RPMI7951 (cell line): ENCODE measurements around the gene HDAC11. TPM values are rescaled to one million over a fixed set of nuclear protein-coding genes. Genes with fewer than 3 reads are reported as not detected.

Source experiments
- DNase-seq: peaks from one replicate; pipeline ENCODE4 v3.0.0-alpha.2; 2012; ENCODE audit warnings: low read depth
- total RNA-seq: library from RNA; depleted of rRNA; stranded (reverse); fragments of >200 nt; shearing (Covaris generic); gene quantifications from 2 replicates; pipeline ENCODE4 v1.2.3, GENCODE V29; 2014

HDAC11 gene
- total RNA-seq, 1 experiment from 2014 or later = 9.4 TPM

DNA sequence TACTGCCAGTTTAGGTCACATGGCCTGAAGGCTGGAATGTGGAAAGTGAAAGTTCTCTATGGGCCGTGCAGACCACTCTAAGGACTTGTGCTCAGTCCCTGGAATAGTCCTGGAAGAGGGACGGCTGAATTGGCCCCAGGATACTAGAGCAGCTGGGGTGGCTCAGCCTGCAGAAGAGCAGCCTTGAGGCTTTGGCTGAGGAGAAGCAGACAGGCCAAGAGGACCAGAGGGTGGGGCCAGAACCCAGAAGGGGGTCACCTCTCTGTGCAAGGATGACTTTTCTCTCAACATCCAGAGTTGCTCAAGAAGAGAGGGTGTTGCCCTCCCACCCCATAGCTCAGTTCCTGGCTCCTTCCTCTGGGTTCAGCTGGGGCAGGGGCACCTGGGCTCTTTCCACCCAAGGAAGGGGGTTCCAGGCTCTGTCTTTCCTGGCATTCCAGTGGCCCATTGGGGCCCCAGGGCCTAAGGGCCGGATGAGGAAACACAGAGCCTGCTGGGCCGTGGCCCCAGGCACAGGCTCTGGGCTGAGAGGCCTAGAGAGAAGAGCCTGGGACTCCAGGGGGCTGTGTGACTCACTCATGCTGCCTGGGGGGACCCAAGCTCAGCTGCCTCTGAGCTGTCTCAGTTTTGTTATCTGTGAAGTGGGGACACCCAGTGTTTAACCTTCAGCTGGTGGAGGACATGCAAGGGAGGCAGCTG is 60.3 kb downstream of the HDAC11 start:
- DNase-seq = peak; percentile 67

- peak; percentile 62 for DNase-seq
Observed at GRCh38 chr3:13541691-13542090, 61.6 kb downstream of the HDAC11 start.

DNA sequence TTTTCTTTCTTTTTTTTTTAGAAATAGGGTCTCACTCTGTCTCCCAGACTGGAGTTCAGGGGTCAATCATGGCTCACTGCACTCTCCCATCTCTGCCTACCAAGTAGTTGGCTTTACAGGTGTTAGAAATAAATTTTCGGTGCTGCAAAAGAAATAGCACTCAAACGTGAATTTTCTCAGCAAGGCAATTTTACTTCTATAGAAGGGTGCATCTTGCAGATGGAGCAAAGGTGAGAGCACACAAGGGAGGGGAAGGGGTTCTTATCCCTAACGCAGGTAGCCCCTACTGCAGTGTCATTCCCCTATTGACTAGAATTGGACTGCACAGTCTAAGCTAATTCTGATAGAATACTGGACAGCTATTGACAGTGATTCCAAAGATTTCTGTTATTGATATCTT is 62.0 kb downstream of the HDAC11 start:
- no peak for DNase-seq

DNA sequence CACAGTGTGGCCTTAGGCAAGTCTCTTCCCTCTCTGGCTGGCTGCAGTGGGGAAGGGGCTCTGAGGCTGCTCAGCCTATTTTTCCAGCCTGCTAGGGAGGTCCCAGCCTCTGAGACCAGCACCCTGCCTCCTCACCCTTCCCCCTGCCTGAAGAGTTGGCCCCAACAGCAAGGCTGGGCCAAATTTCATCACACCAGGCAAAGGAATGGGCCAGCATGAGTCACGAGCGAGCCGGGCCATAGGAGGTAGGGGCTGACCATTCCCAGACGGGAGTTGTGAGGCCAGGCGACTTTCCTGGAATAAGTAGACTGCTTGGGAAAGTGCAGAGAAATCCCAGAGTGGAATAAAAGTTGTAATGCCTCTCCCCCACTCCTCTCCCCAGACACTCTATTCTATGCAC is 63.1 kb downstream of the HDAC11 start:
- DNase-seq = peak; percentile 97

GRCh38 chr3:13544293-13544831 is 64.3 kb downstream of the HDAC11 start:
- DNase-seq = peak; percentile 99

- no peak for DNase-seq
Observed at GRCh38 chr3:13544951-13545651, 65.0 kb downstream of the HDAC11 start.

- DNase-seq = no peak
Observed at GRCh38 chr3:13545952-13546454, 65.9 kb downstream of the HDAC11 start.

- peak; percentile 79 for DNase-seq
Observed at GRCh38 chr3:13546667-13547171, 66.6 kb downstream of the HDAC11 start.

DNA sequence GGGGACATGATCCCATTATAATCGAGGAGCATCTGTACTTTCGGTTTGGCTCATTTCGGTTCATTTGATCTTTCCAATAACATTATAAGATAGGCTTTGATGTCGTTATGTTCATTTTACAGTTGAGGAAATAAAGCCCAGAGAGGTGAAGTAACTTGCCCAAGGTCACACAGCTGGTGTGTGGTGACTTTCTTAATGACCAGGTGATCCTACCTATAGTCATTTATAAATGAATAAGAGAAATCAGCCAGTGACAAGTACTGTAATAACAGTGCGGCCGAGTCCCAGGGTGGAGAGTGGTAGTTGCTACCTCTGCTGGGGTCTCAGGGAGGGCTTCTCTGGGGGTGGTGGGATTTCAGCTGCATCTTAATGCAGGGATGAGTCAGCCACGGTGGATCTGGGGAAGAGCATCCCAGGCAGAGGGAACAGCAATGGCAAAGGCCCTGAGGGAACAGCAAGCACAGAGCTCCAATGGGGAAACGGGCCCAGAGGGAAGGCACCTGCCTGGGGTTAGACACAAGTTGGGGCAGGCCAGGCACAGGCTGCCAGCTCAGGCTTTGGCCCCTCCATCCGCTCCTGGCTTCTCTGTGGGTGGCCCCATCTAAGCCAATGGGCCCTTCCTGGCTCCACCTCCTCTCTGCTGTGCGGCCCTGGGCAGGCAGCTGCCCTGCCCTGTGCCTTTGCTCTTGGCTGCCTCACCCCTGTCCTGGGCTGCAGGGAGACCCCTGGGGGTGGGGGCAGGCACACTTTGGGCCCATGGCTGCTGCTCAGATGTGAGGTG is 67.7 kb downstream of the HDAC11 start:
- DNase-seq = no peak

- DNase-seq = peak; percentile 66
Observed at GRCh38 chr3:13548696-13549622, 68.9 kb downstream of the HDAC11 start, which contains the start of gene FBLN2. TSS of gene FBLN2 (plus strand) at chr3:13549125. CDS start at chr3:13570356, 21,231 bp downstream.

DNA sequence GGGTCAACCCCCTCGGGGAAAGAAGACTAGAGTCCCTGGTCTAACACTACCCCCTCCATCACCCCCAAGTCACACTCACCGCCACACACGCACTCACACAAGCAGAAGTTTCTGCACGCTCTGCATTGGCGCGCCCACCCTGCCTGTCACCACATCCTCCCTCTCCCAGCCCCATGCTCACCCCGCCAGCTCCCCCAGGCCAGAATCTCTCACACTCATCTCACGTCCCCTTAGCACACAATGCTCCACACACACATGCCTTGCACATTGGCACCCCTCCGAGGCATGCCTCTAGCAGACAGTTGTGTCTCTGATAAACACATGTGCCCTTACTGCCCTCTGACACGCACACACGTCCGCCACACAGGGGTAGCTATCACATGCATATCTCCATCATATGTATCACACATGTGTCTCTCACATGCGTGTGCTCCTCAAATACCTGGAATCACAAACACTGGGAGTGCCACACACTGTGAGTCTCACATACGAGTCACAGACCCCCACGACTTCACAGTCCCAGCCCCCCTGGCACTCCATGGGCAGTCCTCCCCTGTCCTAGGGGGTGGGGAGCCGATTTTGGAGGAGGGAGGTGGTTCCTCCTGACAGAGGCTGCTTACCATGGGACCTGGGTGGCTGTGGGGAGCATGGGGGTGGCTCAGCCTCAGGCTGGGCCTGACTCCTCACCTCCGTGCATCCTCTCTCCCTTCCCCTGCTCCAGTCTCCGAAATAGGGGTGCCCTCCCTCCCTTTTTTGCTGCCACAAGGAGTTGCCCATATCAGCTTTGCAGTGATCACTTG is 69.7 kb downstream of the HDAC11 start:
- no peak for DNase-seq

GRCh38 chr3:13550423-13550690 is 70.3 kb downstream of the HDAC11 start:
- DNase-seq = no peak

DNA sequence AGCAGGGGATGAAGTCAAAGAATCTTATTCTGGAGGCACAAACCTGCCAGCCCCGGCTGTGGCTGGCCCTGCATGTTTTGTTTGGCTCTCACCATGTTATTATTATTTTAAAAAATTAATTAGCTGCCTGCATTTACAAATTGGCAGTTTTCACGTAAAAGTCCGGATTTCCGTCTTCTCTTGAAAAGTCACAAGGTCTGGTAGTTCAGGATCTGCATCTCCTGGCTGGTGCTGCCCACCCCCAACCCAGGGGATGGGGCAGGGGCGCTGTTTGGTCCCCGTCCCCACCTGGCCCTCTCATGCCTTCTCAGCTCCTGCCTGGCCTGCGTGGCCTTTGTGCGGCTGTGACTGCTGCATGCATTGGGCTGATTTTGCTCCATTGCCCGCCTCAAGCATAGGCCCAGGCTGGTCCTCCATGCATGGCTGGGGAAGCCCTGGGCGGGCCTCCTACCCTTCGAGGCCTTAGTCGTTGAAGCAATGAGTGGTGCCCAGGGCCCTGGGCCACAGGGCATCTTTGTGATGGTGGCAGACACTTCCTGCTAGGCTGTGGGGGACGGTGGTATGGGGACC is 70.8 kb downstream of the HDAC11 start:
- no peak for DNase-seq

DNA sequence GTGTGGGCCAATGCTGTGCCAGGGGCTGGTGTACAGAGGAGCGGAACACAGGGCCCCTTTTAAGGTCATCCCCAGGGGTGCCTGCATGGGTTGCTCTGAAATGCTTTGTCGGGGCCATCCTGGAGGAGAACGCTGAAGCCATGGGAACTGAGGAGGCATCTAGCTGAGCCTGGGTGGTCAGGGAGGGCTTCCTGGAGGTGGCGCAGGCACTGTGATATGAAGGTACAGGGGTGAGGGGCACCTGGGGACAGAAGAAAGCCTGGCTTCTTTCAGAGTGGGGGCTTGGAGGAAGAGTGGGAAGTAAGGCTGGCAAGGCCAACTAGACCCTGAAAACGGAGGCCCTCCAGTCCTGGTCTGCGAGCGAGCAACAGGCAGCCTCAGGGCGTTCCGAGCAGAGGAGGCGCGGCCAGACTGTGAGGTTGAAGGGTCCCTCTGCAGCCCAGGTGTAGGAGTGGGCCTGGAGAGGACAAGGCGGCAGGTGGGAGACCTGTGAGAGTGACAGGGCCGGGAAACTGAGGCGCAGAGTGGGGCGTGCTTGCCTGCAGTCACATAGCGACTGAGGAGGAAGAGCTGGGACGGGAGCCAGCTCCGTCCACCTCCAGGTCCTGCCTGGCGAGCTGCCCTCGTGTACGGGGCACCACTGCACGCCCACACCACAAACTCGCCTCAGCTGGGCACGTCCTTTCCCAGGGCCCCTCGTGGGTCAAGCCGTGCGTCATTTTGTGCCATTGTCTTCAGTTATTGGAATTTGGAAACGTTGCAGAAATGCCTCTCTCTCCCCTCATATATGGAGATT is 72.9 kb downstream of the HDAC11 start:
- DNase-seq = peak; percentile 32

GRCh38 chr3:13553686-13554085 is 73.6 kb downstream of the HDAC11 start:
- DNase-seq = no peak

DNA sequence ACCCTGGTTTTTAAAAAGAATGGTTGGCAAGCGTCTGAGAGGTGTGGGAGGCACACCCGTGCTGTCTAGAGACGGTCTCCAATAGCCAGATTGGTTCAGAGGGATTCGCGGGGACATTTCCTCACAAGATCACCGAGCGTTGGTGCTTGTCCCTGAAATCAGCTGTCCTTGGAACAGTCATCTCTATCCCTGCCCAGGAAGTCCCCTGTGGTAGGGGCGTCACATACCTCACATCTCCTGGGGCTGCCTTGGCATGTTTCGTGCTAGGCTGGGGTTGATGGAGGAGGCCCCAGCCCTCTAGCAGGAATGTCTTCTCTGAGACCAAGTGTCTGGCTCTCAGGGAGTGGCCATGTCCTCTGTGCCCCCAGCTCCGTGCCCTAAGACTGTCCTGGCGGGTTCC is 75.6 kb downstream of the HDAC11 start:
- no peak for DNase-seq
